H1 (cell line): ENCODE results near the gene GLYR1. TPM values are rescaled to one million over a fixed set of nuclear protein-coding genes. Genes with fewer than 3 reads are reported as not detected.

Experiments
- CHD7 ChIP-seq: fragments of 300-600 bp; sonication (generic); IDR thresholded peaks from 2 replicates; pipeline ENCODE4 v1.7.1; 2012; ENCODE audit warnings: low read length, moderate library complexity, mild to moderate bottlenecking, inconsistent platforms; ENCODE audit not compliant: insufficient replicate concordance
- CREB1 ChIP-seq: IDR thresholded peaks from 2 replicates; pipeline ENCODE4 v1.6.1; 2012; ENCODE audit warnings: inconsistent platforms
- SP1 ChIP-seq: IDR thresholded peaks from 2 replicates; pipeline ENCODE4 v1.6.1; 2011; ENCODE audit warnings: low read depth, low read length
- TBP ChIP-seq: IDR thresholded peaks from 2 replicates; pipeline ENCODE4 v1.6.1; 2011; ENCODE audit warnings: low read depth, low read length, improper control_type of control experiment
- polyA plus RNA-seq, 7 experiments: library from polyadenylated mRNA; depleted of rRNA in 3 of 7; stranded (reverse) in 5 of 7; unstranded in 2 of 7; fragments of >200 nt in 5 of 7; fragments of 200-250 nt in 2 of 7; gene quantifications; 1 replicate in 5 of 7; 2 replicates in 1 of 7; 4 replicates in 1 of 7; pipeline versions ENCODE4 v1.2.1 to v1.2.3, GENCODE V29; 2011 to 2013; ENCODE audit warnings: missing spikeins in 2 of 7, mixed read lengths in 2 of 7
- total RNA-seq: library from RNA; stranded (reverse); fragmentation: NEBNext Ultra II Directional; extraction: Animal tissue kit (Norgen Biotek cat#: 25700); gene quantifications from 2 replicates; pipeline ENCODE4 v1.2.1, GENCODE V29; 2021

GLYR1 gene
- total and polyA plus RNA-seq, 2 of the 8 experiments (the other 6 are each of a cell fraction or from before 2014, with no cell fraction given), result 50.2 to 115 TPM

- no peak for TF ChIP-seq CHD7
- no peak for TF ChIP-seq CREB1
- no peak for TF ChIP-seq TBP
- TF ChIP-seq SP1, result no peak
- TF ChIP-seq, all 59 proteins: peak for 0
These were observed 74.7 kb downstream of the GLYR1 start (continued) for GRCh38 chr16:4772351-4772750.
